Measurements from ENCODE around the gene ABAT.

The ABAT gene

GRCh38 chr16:8631373-8631772 is 43.0 kb upstream of the ABAT start:
- TF ChIP-seq MYC (IDR thresholded peaks at IDR 0.05; ENCODE audit: low read depth, low read length), result no peak
- no peak for TF ChIP-seq CTCF (IDR thresholded peaks at IDR 0.05; ENCODE audit: low read depth, low read length)
- TF ChIP-seq MAX (IDR thresholded peaks at IDR 0.05; ENCODE audit: low read depth, low read length), result no peak
- TF ChIP-seq POLR2A (IDR thresholded peaks at IDR 0.05; ENCODE audit: extremely low read depth, insufficient read length), result no peak
- no peak overlapping the region for H3K4me3 ChIP-seq (ENCODE audit: low read depth, low read length)
- DNase-seq (ENCODE audit: low read depth), result no peak

- no peak for TF ChIP-seq MYC (IDR thresholded peaks at IDR 0.05; ENCODE audit: low read depth, low read length)
- TF ChIP-seq POLR2A (IDR thresholded peaks at IDR 0.05; ENCODE audit: extremely low read depth, insufficient read length), result no peak
- TF ChIP-seq CTCF (IDR thresholded peaks at IDR 0.05; ENCODE audit: low read depth, low read length), result no peak
- TF ChIP-seq MAX (IDR thresholded peaks at IDR 0.05; ENCODE audit: low read depth, low read length), result no peak
- H3K4me3 ChIP-seq (ENCODE audit: low read depth, low read length), result no peak overlapping the region
- no peak for DNase-seq (ENCODE audit: low read depth)
These were observed 42.5 kb upstream of the ABAT start for GRCh38 chr16:8631818-8632465.

DNA sequence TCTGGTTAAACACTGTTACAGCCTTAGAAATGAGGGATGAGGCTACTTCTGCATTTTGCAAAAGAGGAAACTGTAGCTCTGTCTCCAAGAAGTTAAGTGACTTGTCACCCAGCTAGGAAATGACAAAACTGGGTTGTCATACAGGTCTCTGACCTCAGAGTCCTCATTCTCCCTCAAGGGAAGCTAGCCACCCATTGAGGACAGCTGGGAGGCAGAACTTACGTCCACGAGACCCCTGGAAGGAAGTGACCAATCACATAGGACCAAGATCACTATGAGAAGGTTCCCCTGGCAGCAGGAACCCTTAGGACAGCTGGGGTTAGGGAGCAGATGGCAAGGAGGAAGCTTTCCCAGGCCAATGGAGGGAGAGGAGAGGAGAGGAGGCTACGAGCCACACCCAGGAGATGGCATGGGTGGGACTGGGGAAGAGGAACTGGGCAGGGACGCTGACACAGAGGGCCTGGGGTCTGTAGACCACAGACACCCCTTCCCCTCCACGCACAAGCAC is 41.7 kb upstream of the ABAT start:
- TF ChIP-seq CTCF (IDR thresholded peaks at IDR 0.05; ENCODE audit: low read depth, low read length) (no peak), MYC (IDR thresholded peaks at IDR 0.05; ENCODE audit: low read depth, low read length) (peak; percentile 56; the same call in 1 of the 2 replicates)
- no peak overlapping the region for H3K4me3 ChIP-seq (ENCODE audit: low read depth, low read length)
- DNase-seq (ENCODE audit: low read depth), result peak; percentile 92

- no peak for DNase-seq (ENCODE audit: low read depth)
- TF ChIP-seq MYC (IDR thresholded peaks at IDR 0.05; ENCODE audit: low read depth, low read length) (no peak), POLR2A (IDR thresholded peaks at IDR 0.05; ENCODE audit: extremely low read depth, insufficient read length) (no peak), MAX (IDR thresholded peaks at IDR 0.05; ENCODE audit: low read depth, low read length) (no peak), CTCF (IDR thresholded peaks at IDR 0.05; ENCODE audit: low read depth, low read length) (no peak)
- no peak overlapping the region for H3K4me3 ChIP-seq (ENCODE audit: low read depth, low read length)
These were observed 39.3 kb upstream of the ABAT start for GRCh38 chr16:8634991-8635736.

DNA sequence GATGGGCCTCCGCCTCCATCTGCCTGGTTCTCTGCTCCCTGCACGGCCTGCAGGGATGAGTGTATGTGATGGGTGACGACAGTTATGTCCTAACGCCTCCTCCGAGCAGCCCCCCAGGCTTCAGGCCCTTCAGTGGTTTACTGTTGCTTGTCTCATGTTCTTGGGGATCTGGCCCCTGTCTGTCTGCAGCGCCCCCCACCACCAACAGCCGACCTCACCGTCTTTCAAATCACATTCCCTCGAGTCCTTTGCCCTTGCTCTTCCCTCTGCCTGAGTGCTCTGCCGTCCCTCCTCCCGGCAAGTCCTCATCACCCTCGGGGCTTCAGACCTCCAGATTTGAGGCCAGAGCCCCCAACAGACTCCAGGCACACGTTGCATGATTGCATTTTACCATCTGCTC is 34.7 kb upstream of the ABAT start:
- DNase-seq (ENCODE audit: low read depth), result no peak
- TF ChIP-seq POLR2A (IDR thresholded peaks at IDR 0.05; ENCODE audit: extremely low read depth, insufficient read length) (no peak), MYC (IDR thresholded peaks at IDR 0.05; ENCODE audit: low read depth, low read length) (no peak), CTCF (IDR thresholded peaks at IDR 0.05; ENCODE audit: low read depth, low read length) (no peak), MAX (IDR thresholded peaks at IDR 0.05; ENCODE audit: low read depth, low read length) (no peak)
- no peak overlapping the region for H3K4me3 ChIP-seq (ENCODE audit: low read depth, low read length)
